GM19238 (cell line): ENCODE results near the gene PPP6R2.
"Not testable (repeated sequence)": the region's sequence is repeated elsewhere in the genome, so short reads cannot be mapped to it uniquely, and the experiment has no call there.

ENCODE experiments used
- DNase-seq: peaks from one replicate; pipeline ENCODE4 v3.0.0; 2011; ENCODE audit warnings: low spot score; ENCODE audit not compliant: insufficient read length

PPP6R2 gene

DNA sequence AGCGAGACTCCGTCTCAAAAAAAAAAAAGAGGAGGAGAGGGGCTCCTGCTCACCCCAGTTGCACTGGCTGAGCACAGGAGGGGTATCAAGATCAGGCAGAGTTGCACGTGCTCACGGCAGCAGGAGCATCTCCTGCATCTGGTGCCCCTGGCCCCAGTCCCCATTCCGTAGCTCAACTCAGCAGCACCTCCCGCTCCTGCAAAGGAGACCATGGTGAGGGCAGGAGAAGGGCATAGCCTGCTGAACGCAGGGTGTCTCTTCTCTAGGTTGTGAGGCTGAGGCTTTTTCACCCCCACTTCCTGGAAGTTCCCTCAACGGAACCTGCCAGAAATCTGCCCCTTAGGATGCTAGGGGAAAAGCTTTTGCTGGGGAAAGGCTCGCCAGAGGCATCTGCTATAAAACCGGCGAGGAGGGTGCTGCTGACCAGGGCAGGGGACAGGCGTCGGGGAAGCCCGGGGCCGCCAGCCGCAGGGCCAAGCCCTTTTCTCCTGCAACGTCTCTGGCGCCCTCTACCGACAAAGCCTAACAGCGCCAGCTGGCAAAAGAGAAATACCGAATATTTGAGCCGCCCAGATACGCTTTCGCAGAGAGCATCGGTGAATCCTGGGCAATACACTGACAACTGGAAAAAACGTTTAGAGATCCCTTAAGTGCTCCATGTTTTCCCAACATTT lies 1.0 kb upstream of the PPP6R2 start:
- DNase-seq, result peak; percentile 64

DNA sequence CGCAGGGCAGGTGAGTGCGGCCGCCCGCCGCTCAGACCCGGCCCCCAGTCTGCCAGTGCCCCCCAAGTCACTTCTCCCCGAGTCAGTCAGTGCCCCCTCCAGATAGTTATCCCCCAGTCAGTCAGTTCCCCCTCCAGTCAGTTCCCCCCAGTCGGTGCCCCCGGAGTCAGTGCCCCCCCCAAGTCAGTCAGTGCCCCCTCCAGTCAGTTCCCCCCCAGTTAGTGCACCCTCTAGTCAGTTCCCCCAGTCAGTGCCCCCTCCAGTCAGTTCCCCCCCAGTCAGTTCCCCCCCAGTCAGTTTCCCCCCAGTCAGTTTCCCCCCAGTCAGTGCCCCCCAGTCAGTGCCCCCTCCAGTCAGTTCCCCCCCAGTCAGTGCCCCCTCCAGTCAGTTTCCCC lies 411 bp downstream of the PPP6R2 start:
- no peak for DNase-seq

- DNase-seq, result no peak
These were observed 3.3 kb downstream of the PPP6R2 start for GRCh38 chr22:50346470-50346869.

GRCh38 chr22:50347157-50347556 lies 4.0 kb downstream of the PPP6R2 start:
- DNase-seq, result no peak

DNA sequence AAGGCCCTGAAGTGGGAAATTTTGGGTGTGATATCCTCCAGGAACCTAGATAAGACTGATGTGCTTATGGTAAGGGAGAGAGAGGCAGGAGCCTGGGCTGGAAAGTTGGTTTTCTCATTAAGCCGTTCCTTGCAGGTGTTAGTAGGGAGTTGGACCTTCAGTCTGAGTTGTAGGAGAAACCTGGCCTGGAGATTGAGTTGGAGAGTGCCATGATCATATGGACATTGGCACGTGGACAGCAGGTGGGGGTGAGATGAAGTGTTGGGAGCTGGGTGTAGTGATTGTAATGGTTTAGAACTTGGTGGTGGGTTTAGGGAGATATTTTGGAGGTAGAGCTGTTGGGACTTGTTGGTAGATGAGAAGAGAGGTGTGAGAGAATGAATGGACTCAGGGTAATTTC lies 4.9 kb downstream of the PPP6R2 start:
- DNase-seq, result no peak

GRCh38 chr22:50356186-50356585 lies 13.1 kb downstream of the PPP6R2 start:
- DNase-seq, result no peak

- DNase-seq, result no peak
These were observed 14.1 kb downstream of the PPP6R2 start for GRCh38 chr22:50357222-50357621.

DNA sequence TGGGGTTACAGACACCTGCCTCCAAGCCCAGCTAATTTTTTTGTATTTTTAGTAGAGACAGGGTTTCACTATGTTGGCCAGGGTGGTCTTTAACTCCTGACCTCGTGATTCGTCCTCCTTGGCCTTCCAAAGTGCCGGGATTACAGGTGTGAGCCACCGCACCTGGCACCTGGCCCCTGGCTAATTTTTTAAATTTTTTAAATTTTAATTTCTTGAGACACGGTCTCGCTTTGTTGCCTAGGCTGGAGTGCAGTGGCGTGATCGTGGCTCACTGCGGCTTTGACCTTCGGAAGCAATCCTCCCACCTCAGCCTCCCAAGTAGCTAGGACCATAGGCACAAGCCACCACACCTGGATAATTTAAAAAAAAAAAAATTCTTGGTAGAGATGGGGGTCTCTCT lies 14.6 kb downstream of the PPP6R2 start:
- no peak for DNase-seq

GRCh38 chr22:50360578-50360977 lies 17.5 kb downstream of the PPP6R2 start:
- no peak for DNase-seq

GRCh38 chr22:50361222-50361621 lies 18.1 kb downstream of the PPP6R2 start:
- no peak for DNase-seq

GRCh38 chr22:50361688-50362087 lies 18.6 kb downstream of the PPP6R2 start:
- no peak for DNase-seq

DNA sequence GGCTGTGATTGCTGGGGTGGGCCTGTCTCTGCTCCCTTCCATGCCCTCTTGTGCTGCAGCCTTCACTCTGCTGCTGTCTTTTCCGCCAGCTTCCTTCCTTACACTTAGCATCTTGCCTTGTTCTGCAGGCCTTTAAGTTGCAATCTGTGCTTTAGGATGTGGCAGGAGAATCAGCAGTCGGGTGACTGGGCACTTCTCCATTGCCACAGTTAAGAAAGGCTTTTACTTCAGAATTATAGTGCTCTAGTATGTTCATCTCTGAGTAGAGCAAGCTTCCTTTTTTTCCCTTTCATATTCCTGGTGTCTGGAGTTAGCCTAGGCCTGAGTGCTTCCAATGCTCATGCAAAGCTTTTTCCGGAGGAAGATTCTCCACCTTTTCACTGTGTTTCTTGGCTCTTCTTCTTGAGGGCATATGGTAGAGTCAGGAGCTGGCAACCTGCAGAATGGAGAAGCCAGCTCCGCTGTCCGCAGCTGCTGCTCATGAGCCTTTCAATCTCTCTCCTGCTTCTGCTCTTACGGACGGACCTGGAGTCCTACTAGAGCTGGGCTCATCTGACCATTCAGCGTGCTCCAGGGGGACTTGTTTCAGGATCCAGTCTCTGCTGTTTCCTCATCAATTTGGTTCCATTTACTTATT lies 20.2 kb downstream of the PPP6R2 start:
- no peak for DNase-seq

- not testable (repeated sequence) for DNase-seq
These were observed 20.7 kb downstream of the PPP6R2 start for GRCh38 chr22:50363803-50364194.

DNA sequence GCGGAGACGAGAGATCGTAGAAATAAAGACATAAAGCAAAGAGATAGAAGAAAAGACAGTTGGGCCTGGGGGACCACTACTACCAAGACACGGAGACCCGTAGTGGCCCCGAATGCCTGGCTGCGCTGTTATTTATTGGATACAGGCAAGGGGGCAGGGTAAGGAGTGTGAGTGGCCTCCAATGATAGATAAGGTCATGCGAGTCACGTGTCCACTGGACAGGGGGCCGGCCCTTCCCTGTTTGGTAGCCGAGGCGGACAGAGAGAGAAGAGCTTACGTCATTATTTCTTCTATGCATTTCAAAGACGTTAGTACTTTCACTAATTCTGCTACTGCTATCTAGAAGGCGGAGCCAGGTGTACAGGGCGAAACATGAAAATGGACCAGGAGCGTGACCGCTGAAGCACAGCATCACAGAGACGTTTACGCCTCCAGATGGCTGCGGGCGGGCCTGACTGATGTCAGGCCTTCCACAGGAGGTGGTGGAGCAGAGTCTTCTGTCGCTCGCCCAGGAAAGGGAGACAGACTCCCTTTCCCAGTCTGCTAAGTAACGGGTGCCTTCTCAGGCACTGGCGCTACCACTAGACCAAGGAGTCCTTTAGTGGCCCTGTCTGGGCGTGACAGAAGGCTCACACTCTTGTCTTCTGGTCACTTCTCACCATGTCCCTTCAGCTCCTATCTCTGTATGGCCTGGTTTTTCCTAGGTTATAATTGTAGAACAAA lies 24.8 kb downstream of the PPP6R2 start:
- DNase-seq, result no peak

DNA sequence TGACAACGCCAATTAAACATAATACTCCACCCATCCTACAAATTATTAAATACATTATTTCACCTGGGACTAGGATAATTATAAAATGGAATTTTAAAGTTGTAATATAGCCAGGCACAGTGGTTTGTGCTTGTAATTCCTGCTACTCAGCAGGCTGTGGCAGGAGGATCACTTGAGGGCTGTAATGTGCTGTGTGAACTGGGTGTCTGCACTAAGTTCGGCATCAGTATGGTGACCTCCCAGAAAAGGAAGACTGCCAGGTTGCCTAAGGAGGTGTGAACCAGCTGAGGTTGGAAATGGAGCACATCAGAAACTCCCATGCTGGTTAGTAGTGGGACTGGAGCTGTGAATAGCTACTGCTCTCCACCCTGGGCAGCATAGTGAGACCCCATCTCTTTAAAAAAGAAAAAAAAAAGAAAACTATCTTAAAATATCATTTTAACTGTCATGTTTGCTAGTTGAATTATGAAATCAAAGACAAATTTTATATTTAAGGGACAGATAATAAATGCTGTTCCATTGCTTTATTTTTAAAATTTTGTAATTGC lies 28.0 kb downstream of the PPP6R2 start:
- DNase-seq, result no peak

- no peak for DNase-seq
These were observed 33.0 kb downstream of the PPP6R2 start for GRCh38 chr22:50376085-50376651.

DNA sequence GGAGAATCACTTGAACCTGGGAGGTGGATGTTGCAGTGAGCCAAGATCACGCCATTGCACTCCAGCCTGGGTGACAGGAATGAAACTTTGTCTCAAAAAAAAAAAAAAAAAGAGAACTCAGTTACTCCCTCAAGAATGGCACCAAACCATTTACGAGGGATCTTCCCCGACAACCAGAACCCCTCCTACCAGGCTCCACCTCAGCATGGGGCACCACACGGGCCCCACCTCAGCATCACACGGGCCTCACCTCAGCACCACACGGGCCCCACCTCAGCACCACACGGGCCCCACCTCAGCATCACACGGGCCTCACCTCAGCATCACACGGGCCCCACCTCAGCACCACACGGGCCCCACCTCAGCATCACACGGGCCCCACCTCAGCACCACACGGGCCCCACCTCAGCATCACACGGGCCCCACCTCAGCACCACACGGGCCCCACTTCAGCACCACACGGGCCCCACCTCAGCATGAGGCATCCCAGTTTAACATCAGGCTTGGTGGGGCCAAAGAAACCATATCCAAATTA lies 38.0 kb downstream of the PPP6R2 start:
- DNase-seq, result not testable (repeated sequence)

GRCh38 chr22:50396751-50397370 lies 53.7 kb downstream of the PPP6R2 start:
- no peak for DNase-seq

DNA sequence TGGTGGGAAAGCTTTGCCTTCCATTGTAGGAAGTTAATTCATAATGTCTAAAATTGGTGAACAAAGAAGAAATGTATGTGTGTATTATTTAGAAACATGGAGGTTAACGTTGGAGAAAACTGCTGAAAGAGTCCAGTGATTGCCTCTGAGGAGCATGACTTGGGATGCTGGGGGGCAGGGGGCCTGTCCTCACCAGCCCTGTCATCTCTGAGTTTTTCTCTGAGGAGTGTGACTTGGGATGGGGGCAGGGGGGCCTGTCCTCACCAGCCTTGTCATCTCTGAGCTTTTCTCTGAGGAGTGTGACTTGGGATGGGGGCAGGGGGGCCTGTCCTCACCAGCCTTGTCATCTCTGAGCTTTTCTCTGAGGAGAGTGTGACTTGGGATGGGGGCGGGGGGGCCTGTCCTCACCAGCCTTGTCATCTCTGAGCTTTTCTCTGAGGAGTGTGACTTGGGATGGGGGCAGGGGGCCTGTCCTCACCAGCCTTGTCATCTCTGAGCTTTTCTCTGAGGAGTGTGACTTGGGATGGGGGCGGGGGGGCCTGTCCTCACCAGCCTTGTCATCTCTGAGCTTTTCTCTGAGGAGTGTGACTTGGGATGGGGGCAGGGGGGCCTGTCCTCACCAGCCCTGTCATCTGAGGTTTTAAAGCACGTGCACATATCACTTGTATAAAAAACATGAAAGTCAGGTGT lies 54.4 kb downstream of the PPP6R2 start:
- DNase-seq, result not testable (repeated sequence)

DNA sequence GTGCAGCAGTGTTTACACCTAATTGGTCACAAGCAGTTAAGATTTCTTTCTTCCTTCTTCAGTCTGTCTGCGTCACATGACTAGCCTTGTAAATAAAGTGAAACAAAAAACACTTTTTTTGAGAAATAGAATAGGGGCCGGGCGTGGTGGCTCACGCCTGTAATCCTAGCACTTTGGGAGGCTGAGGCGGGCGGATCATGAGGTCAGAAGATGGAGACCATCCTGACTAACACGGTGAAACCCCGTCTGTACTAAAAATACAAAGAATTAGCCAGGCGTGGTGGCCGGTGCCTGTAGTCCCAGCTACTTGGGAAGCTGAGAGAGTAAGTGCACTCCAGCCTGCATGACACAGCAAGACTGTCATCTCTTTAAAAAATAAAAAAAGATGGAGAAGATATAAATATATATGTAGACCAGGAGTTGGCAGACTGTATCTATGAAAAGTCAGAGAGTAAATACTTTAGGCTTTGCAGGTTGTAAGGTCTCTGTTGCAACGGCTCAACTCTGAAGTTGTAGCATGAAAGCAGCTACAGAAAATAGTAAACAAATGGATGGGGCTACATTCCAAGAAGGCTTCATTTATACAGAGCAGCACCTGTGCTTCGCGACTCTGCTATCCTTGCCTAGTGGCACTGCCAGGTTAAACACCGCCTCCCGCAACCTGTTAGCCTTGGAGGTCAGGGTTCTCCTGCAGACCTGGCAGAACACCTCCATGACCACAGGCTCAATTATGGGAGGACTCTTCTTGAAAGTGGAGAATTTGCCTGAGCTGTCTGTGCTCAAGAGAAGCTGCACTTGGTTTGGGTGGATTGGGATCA lies 55.9 kb downstream of the PPP6R2 start:
- no peak for DNase-seq
